OCI-LY7 (cell line): ENCODE data around the gene TMEM221.

Experiments
- CTCF ChIP-seq: fragments of 200-600 bp; sonication (generic); conservative IDR thresholded peaks from 2 replicates; pipeline ENCODE4 v1.5.1; 2014; ENCODE audit warnings: mild to moderate bottlenecking, antibody characterized with exemption, low read length, moderate library complexity, mixed read lengths
- EZH2phosphoT487 ChIP-seq: fragments of 200-600 bp; sonication (generic); IDR thresholded peaks from 2 replicates; pipeline ENCODE4 v1.6.1; 2018; ENCODE audit warnings: low read depth, borderline replicate concordance, mild to moderate bottlenecking, mixed run types, antibody characterized with exemption, low read length, moderate library complexity, mixed read lengths

- TF ChIP-seq CTCF = no peak
- no peak for TF ChIP-seq EZH2phosphoT487
These were observed 13.2 kb downstream of the TMEM221 start for GRCh38 chr19:17435218-17435617.
